ENCODE data around the gene KLHL40.

The KLHL40 gene

DNA sequence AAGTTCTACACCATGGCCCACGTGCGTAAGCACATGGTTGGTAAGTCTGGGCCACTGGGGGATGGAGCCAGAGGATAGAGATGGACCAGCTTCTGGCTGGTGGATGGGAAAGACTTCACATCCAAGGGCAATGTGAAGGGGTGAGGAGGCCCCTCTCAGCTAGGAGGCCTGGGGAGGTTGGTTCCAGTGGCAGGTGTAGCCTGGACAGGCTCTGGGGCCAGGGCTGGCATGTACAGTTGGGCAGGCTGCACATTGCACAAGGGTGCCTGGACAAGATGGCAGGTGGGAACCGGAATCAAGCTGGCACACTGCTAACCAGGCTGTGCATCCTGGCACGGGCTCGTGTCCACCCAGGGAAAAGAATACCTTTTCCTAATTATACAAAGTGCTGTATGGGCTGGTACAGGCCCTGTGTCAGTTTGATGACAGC, 23.7 kb upstream of the KLHL40 start:
- no peak overlapping the region for H3K4me3 ChIP-seq (ENCODE audit: low read length)
- no peak for TF ChIP-seq ZNF274 (IDR thresholded peaks at IDR 0.05; ENCODE audit: low read depth, low read length)

DNA sequence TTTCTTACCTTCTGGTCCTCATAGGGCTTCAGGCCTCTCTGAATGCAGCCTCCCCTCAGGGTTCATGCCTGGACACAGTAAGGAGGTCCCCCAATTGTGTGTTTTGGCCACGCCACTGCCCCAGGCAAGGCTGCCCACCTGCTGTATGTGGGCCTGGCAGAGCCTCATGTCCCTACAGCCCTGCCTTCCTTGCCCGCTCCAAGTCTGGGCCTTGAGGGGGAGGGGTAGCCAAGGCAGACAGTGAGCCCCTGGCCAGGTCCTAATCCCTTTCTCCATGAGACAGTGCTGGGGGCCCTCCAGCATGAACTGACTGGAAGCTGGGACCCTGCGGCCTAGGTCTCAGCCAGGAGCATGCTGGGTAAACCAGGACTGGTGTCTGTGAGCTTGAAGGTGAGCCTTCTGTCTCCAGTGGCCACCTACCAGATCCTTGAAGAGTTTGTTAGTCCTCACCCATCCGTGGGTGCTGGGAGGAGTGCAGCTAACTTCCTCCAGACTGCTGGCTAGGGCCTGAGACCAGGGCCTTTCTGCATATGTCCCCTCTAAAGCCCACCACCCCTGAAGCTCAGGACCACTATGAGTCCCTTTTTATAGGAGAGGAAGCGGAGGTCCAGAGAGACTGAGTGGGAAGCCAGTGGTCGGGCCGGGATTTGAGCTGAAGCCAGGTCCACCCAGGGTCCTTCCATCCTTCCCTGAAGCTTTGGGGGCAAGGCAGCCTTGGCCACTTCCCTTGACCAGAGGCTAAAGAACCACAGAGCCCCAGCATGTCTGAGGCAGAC, 23.1 kb upstream of the KLHL40 start:
- TF ChIP-seq ZNF274 (IDR thresholded peaks at IDR 0.05; ENCODE audit: low read depth, low read length), result no peak
- no peak overlapping the region for H3K4me3 ChIP-seq (ENCODE audit: low read length)

DNA sequence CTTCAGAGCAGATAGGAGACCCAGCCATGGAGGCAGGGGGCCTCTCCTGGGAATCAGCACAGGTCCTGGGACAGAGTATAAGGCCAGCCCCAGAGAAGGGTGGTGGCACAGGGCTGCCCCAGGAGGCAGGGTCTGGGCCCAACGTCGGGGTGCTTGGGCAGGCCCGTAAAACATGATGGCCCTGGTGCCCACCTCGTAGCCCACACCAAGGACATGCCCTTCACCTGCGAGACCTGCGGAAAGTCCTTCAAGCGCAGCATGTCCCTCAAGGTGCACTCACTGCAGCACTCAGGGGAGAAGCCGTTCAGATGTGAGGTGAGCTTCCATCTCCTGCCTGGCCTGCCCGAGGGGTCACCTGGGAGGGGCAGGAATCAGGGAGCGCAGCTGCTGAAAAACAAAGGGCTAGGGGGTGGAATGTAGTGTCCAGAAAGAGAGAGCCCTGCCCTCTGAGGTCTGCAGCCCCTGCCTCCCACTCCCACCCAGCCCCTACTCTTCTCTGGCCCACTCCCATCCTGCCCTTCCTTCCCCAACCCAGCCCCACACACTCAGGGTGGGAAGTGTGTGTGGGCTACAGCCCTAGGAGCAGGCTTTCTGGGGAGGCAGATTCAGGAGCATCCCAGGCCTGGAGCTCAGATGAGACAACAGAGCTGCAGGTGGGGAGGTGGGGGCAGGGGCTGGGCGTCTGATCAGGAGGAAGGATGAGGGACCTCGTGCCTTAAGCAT, 22.4 kb upstream of the KLHL40 start:
- TF ChIP-seq ZNF274 (IDR thresholded peaks at IDR 0.05; ENCODE audit: low read depth, low read length), result no peak

DNA sequence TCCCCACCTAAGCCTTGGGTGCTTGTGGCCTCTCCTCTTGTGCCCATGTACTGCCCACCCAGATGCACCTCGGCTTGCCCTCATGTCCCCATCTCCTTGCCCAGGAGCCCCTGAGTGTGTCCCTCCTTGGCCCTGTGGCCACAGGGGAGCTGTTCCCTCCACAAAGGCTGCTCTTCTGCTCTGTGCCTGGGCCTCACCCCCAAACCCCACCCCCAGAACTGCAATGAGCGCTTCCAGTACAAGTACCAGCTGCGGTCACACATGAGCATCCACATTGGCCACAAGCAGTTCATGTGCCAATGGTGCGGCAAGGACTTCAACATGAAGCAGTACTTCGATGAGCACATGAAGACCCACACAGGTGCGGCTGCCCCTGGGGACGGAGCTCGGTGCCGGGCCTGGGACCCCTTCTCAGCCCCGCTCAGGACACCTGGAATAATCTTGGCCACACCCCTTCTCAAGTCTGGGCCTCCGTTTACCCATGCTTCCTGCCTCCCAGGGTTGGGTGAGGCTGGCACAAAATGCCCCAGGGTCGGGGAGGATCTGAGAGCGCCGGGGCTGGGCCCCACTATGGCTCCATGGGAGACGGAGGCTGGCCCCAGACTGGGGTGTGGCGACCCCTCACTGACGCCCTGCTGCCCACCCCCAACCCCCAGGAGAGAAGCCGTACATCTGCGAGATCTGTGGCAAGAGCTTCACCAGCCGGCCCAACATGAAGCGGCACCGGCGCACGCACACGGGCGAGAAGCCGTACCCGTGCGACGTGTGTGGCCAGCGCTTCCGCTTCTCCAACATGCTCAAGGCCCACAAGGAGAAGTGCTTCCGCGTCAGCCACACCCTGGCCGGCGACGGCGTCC, 21.5 kb upstream of the KLHL40 start:
- no peak overlapping the region for H3K4me3 ChIP-seq (ENCODE audit: low read length)
- no peak for TF ChIP-seq ZNF274 (IDR thresholded peaks at IDR 0.05; ENCODE audit: low read depth, low read length)

More for the DNA sequence above, 22.4 kb upstream of the KLHL40 start:
- no peak overlapping the region for H3K4me3 ChIP-seq (ENCODE audit: low read length)

DNA sequence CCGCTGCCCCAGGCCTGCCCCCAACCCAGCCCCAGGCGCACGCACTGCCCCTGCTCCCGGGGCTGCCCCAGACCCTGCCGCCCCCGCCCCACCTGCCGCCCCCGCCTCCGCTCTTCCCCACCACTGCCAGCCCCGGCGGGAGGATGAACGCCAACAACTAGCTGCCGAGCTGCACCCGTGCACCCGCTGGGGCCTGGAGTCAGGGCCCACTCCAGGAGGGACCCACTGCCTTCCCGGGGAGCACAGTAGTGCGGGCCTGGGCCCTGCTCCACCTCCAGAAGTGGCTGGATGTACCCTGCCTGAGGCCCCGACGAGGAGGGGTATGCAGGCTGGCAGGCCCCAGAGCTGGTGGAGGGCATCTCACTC, 20.9 kb upstream of the KLHL40 start:
- TF ChIP-seq ZNF274 (IDR thresholded peaks at IDR 0.05; ENCODE audit: low read depth, low read length), result no peak
- no peak overlapping the region for H3K4me3 ChIP-seq (ENCODE audit: low read length)

DNA sequence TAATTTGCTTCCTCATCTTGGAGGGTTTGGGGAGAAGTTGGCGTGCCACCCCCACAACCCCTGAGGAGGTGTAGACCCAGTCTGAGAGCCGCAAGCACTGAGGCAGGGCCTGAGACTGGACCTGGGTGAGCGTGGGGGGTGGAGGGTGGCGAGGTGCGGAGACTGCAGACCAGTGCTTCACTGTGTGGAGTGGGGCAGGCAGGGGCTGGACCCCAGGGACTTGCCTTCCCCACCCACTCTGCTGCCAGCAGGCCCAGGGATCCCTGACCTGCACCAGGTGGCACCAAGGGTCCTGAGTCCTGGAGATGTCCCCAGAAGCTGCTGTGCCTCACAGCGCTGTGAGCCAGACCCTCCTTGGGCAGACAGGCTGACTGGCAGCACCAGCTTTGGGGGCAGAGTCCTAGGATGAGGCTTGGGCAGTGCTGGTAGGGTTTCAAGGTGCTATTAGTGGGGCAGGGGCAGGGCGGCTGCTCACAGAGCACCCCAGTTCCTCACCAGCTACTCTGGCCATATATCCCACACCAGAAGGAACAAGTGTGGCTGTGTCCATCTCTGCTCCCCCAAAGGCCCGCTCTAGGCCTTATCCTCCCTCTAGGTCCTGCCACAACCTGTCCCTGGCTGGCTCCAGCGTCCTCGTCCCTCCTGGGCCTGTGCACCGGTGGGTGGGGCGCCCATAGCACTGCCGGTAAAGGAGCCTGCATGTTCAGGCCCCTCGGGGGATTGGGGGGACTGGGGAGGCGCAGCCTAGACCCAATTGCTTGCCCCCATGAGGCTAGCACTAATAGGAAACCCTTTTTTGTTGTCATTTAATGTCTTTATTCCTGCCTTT, 20.1 kb upstream of the KLHL40 start:
- no peak overlapping the region for H3K4me3 ChIP-seq (ENCODE audit: low read length)
- no peak for TF ChIP-seq ZNF274 (IDR thresholded peaks at IDR 0.05; ENCODE audit: low read depth, low read length)

DNA sequence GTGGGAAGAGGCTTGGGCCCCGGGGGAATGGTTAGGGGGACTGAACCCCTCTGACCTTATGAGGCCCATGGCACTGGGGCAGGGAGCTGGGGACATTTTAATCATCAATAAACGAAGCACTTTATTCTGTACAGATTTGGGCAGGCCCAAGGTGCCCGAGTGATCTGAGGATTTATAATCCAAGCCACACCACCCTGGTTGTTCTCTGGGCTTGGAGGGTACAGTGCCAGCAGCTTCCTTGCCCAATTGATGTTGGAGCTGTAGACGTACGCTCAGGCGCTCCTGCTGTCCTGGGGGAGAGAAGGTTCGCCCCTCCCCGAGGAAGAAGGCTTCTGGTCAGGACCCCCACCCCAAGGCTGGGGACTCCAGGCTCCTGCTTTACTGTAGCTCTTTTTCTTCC, 19.3 kb upstream of the KLHL40 start:
- no peak overlapping the region for H3K4me3 ChIP-seq (ENCODE audit: low read length)
- TF ChIP-seq ZNF274 (IDR thresholded peaks at IDR 0.05; ENCODE audit: low read depth, low read length), result no peak

DNA sequence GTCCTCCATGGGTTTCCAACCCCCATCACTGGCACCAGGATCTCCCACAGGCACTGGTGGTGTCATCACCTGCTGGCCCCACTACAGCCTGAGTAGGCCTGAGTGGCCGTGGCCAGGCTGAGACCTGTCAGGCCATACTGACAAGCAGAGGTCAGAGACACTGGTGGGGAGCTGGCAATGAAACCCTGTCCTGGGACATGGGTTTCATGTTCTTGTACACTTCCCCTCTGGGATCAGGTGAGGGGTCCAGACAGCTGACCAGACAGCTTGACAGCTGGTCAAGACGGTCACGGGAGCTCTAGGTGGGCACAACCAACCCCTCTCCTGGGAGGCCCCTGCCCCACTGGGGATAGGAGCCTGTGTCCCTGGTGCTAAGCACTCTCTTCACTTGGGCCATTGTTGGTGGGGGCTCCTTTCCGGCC, 18.7 kb upstream of the KLHL40 start:
- no peak for TF ChIP-seq ZNF274 (IDR thresholded peaks at IDR 0.05; ENCODE audit: low read depth, low read length)
- H3K4me3 ChIP-seq (ENCODE audit: low read length), result no peak overlapping the region

DNA sequence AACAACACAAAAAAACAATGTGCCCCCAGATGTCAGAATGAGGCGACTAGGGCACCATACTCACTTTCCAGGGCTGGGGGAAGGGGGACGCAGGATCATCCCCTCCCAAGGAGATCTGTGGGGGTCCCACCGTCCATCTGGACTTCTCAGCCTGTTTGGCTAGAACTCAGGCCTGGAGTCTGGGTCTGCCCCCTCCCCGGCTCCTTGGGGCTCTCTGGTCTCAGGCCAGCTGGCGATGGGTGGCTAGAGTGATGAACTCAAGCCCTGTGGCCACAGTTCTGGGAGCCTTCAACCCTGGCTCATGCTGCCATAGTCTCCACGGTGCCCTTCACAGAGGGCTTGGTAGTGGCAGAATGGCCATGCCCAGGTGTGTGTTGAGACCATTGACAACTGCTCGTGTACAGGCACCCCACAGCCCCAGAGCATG, 18.2 kb upstream of the KLHL40 start:
- no peak for TF ChIP-seq ZNF274 (IDR thresholded peaks at IDR 0.05; ENCODE audit: low read depth, low read length)
- H3K4me3 ChIP-seq (ENCODE audit: low read length), result no peak overlapping the region

DNA sequence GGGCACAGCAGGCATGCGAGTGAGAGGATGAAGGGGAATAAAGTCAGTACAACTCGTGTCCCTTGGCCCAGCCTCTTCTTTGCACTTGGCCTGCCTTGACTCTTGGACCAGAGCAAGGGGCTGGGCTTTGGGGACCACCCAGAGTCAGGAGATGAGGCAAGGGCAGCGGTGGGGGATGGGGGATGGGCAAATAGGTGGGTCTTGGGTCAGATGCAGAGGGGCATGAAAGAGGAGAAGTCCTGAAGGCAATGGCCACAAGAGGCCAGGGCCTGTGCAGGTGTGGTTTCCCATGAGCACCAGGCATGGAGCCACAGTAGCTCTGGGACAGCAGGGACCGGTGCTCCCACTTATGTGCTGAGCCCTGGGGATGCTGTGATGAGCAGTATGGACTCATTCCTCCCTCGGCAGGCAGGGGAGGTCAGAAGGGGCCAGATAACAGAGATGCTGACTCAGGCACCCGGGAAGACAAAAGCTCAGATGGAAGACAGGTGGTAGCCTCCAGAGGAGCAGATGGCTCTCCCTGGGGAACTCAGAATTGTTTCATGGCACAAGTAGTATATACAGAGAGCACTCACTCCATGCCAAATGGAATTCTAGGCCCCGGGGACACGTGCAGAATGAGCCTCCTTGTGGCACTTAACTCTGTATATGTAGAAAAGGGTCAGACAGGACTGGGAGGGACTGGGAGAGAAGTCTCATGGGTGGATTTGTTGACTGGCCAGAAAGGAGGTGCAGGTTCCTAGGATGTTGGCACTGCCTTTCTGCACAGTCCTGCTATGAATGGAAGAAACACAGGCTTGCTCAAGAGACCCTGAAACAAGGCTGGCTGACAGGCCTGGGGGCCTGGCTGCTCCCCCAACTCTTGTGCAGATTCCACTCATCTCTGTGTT, 17.6 kb upstream of the KLHL40 start:
- H3K4me3 ChIP-seq (ENCODE audit: low read length), result no peak overlapping the region
- no peak for TF ChIP-seq ZNF274 (IDR thresholded peaks at IDR 0.05; ENCODE audit: low read depth, low read length)

DNA sequence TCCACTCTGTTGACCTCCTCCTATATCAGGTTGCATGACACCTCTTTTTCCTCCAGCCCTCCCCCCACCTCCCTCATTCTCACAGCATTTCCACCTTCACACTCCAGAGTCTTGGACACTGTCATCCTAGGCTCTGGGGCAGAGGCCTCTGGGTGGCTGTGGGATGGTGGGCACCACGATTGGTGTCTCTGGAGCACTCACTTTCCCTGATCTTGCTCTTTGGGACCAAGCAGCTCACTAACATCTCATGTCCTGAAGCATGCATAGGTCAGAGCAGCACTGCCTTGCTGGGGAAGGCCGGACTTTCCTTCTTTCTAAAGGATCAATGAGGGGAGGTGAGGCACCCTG, 16.9 kb upstream of the KLHL40 start:
- no peak for TF ChIP-seq ZNF274 (IDR thresholded peaks at IDR 0.05; ENCODE audit: low read depth, low read length)
- no peak overlapping the region for H3K4me3 ChIP-seq (ENCODE audit: low read length)

DNA sequence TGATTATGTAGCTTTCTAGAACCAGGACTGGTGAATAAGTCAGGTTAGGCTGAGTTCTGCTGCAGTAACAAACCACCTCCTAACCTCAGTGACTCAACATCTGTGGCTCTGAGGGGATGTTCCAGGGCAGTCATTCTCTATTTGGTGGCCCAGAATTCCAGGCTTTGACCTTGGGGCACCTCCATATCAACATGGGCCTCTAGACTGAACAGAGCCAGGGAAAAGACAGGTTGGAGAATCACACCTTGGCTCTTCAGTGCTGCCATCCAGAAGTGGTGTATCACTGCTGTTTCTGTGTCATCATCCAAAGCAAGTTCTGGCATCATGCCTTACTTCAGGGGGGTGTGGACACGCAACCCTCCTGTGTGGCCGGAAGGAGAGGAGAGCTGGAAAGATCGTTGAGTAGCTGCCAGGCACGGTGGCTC, 16.5 kb upstream of the KLHL40 start:
- no peak for TF ChIP-seq ZNF274 (IDR thresholded peaks at IDR 0.05; ENCODE audit: low read depth, low read length)
- H3K4me3 ChIP-seq (ENCODE audit: low read length), result no peak overlapping the region
